GM12801 (cell line): Measurements from ENCODE around the gene ARHGAP15.

ENCODE experiments used
- TF ChIP-seq, protein P1 (sequence below): IDR thresholded peaks from one replicate; pipeline ENCODE4 v1.5.1; 2011; ENCODE audit warnings: control low read depth; ENCODE audit not compliant: insufficient read length; ENCODE audit errors: extremely low read depth

ARHGAP15 gene

DNA sequence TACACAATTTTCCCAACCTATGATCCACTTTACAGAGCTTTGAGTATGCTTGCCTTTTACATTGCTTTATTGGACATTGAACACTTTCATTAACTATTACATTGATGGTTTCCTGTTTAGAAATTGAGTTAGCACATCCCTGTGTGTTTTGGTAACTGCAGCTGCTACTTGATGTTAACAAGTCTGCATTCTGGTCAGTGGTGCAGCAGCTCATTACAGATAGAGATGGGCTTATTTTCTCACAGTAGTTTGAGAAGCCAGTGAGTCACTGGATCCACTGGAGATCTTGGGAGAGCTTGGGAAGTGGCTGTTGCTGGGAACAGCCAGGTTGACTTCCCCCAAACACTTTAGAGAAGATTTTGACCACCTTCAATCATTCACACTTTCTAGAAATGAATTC is 150.5 kb downstream of the ARHGAP15 start:
- TF ChIP-seq, protein P1, sequence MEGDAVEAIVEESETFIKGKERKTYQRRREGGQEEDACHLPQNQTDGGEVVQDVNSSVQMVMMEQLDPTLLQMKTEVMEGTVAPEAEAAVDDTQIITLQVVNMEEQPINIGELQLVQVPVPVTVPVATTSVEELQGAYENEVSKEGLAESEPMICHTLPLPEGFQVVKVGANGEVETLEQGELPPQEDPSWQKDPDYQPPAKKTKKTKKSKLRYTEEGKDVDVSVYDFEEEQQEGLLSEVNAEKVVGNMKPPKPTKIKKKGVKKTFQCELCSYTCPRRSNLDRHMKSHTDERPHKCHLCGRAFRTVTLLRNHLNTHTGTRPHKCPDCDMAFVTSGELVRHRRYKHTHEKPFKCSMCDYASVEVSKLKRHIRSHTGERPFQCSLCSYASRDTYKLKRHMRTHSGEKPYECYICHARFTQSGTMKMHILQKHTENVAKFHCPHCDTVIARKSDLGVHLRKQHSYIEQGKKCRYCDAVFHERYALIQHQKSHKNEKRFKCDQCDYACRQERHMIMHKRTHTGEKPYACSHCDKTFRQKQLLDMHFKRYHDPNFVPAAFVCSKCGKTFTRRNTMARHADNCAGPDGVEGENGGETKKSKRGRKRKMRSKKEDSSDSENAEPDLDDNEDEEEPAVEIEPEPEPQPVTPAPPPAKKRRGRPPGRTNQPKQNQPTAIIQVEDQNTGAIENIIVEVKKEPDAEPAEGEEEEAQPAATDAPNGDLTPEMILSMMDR = no peak

DNA sequence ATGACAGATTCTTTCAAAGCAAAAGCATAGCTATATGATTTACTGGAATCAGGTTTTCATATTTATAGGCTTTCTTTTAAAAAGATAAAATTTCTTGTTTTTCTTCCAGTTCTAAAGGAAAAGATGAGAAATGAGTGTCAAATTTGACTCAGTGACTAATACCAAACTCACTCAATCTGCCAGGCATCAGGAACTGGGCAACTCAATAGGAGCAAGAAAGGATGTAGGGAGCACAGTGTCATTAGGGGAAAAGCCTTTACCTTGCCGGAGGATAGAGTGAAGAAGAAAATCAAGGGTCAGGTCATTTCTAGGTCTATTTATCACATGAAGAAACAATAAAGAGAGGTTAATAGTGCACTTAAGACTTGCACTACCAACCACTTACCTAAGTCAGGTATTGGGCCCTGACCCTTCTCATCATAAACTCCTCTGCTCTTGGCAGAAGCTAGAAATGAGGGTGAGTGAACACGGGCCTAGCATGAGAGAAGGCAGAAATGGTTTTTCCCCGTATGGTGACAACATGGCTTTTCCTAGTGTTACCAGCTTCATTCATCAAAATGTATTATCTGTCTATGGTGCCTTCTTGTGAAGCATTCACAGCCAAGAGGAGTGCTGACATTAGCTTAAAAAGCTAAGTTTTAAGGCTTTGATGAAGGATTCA is 151.0 kb downstream of the ARHGAP15 start:
- TF ChIP-seq, protein P1 = no peak

DNA sequence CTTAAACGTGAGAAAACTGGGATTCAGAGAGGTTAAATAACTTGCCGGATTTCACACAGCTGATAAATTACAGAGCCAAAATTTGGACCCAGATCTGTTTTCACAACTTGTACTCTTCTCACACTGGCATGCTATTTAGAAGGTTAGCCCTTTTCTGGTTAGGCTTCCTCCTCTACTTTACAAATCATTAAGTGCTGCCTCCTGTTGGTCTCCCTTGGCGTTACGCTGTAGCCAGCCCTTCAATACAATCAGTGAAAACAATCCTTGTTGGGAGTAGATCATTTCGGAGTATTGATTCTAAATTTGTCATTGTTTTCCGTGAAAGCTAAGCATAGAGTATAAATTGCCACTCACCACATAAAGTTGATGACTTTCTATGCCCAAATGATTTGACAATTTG is 153.5 kb downstream of the ARHGAP15 start:
- TF ChIP-seq, protein P1 = no peak

DNA sequence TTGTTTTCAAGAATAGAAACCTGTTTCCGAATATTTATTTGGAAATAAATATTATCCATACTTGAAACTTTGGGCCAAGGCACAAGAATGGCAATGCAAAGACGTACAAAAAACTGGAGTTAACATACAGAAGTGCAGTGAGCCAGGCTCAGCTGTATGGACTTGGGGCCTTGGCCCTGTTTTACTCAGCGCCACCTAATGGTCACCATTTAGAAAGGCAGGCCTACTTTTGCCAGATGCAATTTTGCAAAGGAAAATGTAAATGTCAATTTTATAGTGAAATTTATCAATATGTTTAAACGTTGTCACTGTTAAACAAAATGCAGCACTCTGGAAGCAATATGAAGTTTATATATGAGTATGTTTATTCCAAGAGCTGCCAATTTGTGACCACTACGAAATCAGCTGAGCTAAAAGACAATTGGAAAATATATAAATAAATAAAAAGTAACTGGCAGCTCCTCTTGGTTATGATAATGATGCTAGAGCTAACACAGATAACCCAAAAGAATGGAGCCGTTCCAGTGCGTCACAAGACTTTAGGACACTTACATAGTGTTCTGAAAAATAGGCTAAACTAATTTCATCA is 155.0 kb downstream of the ARHGAP15 start:
- TF ChIP-seq, protein P1 = peak; percentile 22

DNA sequence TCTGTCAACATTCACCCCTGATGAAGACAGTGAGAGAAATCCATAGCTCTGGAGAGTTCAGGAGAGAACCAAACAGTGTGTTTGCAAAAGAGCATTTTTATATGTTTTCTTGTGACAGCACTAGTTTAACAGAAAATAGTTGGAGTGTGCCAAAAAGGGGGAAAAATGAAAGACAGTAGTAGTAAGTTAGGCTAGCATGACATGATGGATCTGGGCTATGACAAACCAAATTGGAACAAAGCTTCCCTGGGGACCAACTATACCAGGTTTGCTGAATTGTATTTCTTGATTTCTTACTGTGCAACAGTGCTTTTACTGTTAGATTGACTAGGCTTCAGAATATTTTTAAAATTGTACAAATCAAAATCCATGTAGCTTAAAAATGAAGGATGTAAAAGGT is 159.8 kb downstream of the ARHGAP15 start:
- TF ChIP-seq, protein P1 = no peak

DNA sequence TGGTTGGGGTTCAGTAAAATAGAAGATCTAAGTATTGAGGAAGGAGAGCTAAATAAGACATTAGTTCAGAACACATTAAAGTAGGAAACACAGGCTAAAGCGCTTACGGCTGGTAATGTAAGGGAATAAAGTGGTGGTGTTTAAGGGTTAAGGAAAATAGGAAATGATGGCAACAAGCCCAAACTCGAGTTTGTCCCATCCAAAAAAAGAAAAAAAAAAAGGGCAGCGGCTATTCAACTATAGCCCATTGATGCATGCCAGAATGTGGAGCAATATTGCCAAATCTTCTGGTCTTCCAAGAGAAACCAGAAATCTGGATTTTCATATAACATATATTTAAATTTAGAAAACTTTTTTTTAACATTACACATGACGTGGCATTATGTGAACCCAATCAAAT is 161.0 kb downstream of the ARHGAP15 start:
- TF ChIP-seq, protein P1 = no peak

DNA sequence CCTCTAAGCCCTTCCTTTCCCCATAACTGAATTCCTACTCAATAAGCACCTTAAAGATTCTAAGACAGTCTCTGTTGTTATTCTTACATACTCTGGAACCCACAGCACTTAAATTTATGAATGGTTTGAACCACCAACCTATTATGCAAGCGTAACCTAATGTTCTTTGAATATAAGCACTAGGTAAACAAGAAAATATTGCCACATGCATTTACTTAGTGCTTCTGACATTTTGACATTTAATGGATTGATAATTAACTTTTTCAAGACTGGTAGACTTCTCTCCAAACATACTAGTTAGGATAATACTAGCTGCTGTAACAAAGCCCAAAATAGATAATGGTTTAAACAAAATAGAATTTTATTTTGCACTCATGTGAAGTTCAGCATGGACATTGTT is 164.8 kb downstream of the ARHGAP15 start:
- TF ChIP-seq, protein P1 = no peak
